Measurements from ENCODE around the gene ACY1. TPM values are rescaled to one million over a fixed set of nuclear protein-coding genes. Genes with fewer than 3 reads are reported as not detected.

Gene ACY1
- total and polyA plus RNA-seq, 12 donors: 18.7 to 45.6 (median 25.0) TPM

DNA sequence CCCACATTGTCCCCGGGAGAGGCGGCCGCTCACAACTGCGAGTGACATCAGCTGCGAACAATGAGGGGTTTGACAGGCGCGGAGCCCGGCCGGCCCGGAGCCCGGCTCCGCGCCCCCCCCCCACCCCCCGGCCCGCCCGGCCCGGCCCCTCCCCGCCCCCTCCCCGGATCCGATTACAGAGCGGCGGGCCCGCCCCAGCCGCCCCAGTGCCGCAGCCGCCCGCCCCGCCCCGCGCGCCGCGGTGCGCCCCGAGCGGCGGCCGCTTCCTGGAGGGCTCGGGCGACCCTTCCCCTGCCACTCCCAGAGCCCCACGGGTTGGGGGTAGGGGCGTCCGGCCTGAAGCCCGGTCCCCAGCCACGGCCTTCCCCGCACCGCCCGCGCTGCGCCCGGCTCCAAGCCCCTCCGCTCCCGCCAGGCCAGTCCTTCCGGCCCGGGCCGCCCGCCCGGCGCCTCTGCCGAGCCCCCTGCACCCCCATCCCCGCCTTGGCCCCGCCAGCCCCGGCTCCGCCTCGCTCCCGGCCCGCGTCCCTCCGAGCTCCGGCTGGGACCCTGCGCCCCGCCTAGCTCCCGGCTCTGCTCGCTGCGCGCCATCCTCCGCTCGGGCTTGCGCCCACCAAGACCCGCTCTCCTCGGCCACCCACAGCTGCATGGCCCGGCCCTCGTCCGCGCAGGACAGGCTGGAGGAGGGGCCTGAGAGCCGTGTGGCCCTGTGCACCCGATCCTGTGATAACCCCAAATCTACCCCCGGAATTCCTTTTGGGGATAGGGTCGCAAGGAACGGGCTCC lies 15.8 kb upstream of the ACY1 start, which contains the start of gene PCBP4:
Gene PCBP4, minus strand, starts transcription at position 71 of the 786 bp plus-strand sequence. CDS start 6,214 bp downstream, outside the sequence.
- DNase-seq (peak; percentile 80), ATAC-seq (peak; percentile 54 to 84 (median 68))
- 0 to 1% methylated on average over 72 to 90 of the region's 90 CpGs for WGBS, 2 donors
- Histone ChIP-seq H3K27ac (peak within 1 kb of the TSS; percentile 88 to 98 (median 96)), H3K36me3 (peaks cover 0 to 16% (median 0%) of the 10 kb centered on the region in 9 donors), H3K27me3 (peaks cover 0 to 20% (median 0%) of the 10 kb centered on the region in 7 donors), H3K4me1 (peaks cover 25 to 70% (median 45%) of the 10 kb centered on the region in 9 donors), H3K9me3 (no peaks in the 10 kb centered on the region), H3K4me3 (peak within 1 kb of the TSS; percentile 62 to 85 (median 77))
- intact Hi-C loops (cut with DNase I): loop anchor here in 2 of 10 donors (2.0 kb wide), 1 partner anchor 25 kb away; the partner anchor contains the start of gene PARP3 (in 2 of the 2)
- TF ChIP-seq, protein P1, sequence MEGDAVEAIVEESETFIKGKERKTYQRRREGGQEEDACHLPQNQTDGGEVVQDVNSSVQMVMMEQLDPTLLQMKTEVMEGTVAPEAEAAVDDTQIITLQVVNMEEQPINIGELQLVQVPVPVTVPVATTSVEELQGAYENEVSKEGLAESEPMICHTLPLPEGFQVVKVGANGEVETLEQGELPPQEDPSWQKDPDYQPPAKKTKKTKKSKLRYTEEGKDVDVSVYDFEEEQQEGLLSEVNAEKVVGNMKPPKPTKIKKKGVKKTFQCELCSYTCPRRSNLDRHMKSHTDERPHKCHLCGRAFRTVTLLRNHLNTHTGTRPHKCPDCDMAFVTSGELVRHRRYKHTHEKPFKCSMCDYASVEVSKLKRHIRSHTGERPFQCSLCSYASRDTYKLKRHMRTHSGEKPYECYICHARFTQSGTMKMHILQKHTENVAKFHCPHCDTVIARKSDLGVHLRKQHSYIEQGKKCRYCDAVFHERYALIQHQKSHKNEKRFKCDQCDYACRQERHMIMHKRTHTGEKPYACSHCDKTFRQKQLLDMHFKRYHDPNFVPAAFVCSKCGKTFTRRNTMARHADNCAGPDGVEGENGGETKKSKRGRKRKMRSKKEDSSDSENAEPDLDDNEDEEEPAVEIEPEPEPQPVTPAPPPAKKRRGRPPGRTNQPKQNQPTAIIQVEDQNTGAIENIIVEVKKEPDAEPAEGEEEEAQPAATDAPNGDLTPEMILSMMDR (IDR thresholded peaks at IDR 0.05): peak in 1 of 9 donors; percentile 11

DNA sequence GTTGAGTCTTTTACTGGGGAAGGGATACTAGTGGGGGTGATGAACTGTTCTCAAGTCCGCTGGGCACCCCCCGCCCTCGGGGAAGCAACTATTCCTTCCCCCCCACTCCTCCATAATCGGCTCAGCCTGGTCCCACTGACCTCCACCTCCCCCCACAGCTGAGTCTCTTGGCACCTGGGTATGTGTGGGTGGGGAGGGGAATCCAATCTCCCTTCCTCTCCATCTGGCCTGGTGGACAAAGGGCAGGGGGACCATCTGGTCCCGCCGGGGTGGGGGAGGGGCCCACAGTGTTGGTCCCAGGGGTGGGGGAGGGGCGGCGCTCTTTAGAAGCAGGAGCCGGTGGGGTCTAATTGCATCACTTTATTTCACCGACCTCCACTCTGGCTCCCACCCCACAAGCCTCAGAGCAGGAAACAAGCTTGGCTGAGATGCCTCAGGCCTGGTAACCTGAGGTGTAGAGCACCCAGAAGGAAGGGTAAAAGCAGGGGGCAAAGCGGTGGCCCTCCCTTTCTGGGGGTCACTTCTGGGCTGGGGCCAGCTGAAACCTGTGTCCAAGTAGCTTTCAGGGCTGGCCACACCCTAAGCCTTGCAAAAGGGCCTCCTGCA lies 15.1 kb upstream of the ACY1 start:
- intact Hi-C loops (cut with DNase I): no loop called here
- H3K27ac ChIP-seq: peak overlapping the region; percentile 80 to 98 (median 96)
- peak in 7 of 8 donors; percentile 2 to 28 (median 11) for ATAC-seq

DNA sequence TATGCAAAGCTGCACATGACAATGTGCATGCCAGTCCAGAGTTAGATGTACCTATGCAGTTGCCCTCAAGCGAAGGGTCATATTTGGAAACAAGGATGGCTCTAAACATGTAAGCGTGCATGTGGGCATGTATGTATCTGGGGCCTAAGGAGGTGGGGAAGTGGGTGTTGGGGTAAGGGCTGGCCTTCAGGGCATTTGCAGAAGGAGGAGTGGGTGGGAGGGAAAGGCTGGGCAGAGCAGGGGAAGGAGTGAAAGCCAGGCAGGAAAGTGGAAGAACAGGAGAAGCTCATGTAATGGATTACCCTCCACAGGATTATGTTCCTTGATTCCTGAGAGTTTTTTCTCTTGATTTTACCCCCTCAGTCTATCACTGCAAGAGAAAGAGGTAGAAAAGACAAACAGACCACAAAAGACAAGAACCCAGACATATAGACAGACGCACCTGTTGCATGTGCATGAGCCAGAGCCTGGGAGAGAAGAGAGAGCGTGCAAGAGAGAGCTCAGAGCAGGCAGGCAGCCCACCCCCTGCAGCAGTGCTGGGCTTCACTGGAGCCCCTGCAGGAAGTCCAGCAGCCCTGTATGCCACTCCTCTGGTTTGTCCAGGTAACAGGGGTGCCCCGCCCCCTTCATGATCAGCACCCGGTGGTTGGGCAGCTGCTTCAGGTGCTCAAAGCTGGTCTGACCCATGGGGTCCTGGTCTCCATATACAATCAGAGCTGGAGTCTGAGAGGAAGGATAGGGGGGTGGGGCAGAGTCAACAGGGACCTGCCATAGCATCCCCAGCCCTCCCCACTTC lies 14.3 kb upstream of the ACY1 start:
- intact Hi-C loops (cut with DNase I): no loop called here
- peak overlapping the region in 5 of 10 donors; percentile 88 to 98 (median 96) for H3K27ac ChIP-seq
- H3K4me3 ChIP-seq: peak overlapping the region in 1 of 10 donors; percentile 85
- WGBS, 2 donors: 84 to 90% methylated on average over 6 of the region's 6 CpGs
- peaks cover 12 to 68% (median 37%) of the 10 kb centered on the region in 9 donors for H3K4me1 ChIP-seq
- H3K9me3 ChIP-seq: no peaks in the 10 kb centered on the region
- peaks cover 0 to 20% (median 0%) of the 10 kb centered on the region in 7 donors for H3K27me3 ChIP-seq
- no peak for DNase-seq
- H3K36me3 ChIP-seq: peaks cover 0 to 16% (median 0%) of the 10 kb centered on the region in 9 donors
- ATAC-seq: no peak
- TF ChIP-seq, protein P1 (IDR thresholded peaks at IDR 0.05): no peak

More for the DNA sequence above, 15.1 kb upstream of the ACY1 start:
- Histone ChIP-seq H3K4me1 (peaks cover 18 to 70% (median 41%) of the 10 kb centered on the region in 9 donors), H3K27me3 (peaks cover 0 to 20% (median 0%) of the 10 kb centered on the region in 7 donors), H3K36me3 (peaks cover 0 to 16% (median 0%) of the 10 kb centered on the region in 9 donors), H3K9me3 (no peaks in the 10 kb centered on the region), H3K4me3 (peak overlapping the region; percentile 39 to 85 (median 77))
- peak in 1 of 2 donors; percentile 42 for DNase-seq
- WGBS, 2 donors: 18 to 20% methylated on average over 11 of the region's 11 CpGs
- TF ChIP-seq, protein P1 (IDR thresholded peaks at IDR 0.05): no peak
